ENCODE results near the gene CDH3. TPM values are rescaled to one million over a fixed set of nuclear protein-coding genes. Genes with fewer than 3 reads are reported as not detected.

The CDH3 gene
- total and polyA plus RNA-seq, 2 of the 13 experiments (the other 11 are each of a cell fraction or from before 2014, with no cell fraction given): 0.11 TPM; not detected in 1

GRCh38 chr16:68698091-68698490 lies 53.0 kb downstream of the CDH3 start:
- H3K79me2 ChIP-seq (ENCODE audit: insufficient read depth, low read length): no peaks in the 10 kb centered on the region
- H4K20me1 ChIP-seq (ENCODE audit: insufficient read depth, low read length): no peaks in the 10 kb centered on the region
- FAIRE-seq (no peak), ATAC-seq (no peak), DNase-seq (ENCODE audit: low spot score) (no peak)
- no peak overlapping the region for H3K27ac ChIP-seq (ENCODE audit: extremely low read length, insufficient read depth, low read length)
- H3K9ac ChIP-seq (ENCODE audit: insufficient read depth, low read depth, low read length): no peak overlapping the region
- H3K4me1 ChIP-seq (ENCODE audit: insufficient read depth, low read length): peaks cover 8% of the 10 kb centered on the region; the same call in 1 of the 2 replicates
- intact Hi-C loops (cut with micrococcal nuclease; ENCODE audit: unreplicated experiment) (no loop called here), in situ Hi-C loops (cut with HindIII; ENCODE audit: extremely low pct_ligation_motif_present, low pct_unique_long_range_greater_than_20kb) (no loop called here)
- ChIA-PET POLR2A (no interaction called here), CTCF (ENCODE audit: low intra/inter-chr PET ratio, low total read pairs) (no interaction called here)
- 64% methylated on average over 22 of the region's 23 CpGs for WGBS (ENCODE audit: low lambda C conversion rate)
- H2AFZ ChIP-seq (ENCODE audit: low read length): no peak overlapping the region
- no peak for TF ChIP-seq CHD2 (IDR thresholded peaks at IDR 0.05; ENCODE audit: low read depth, low read length)
- TF ChIP-seq MIER3 (CRISPR knock-in tag; IDR thresholded peaks at IDR 0.05; ENCODE audit: borderline replicate concordance): no peak
- no peak for TF ChIP-seq ZNF75D (CRISPR knock-in tag; IDR thresholded peaks at IDR 0.05; ENCODE audit: borderline replicate concordance)
- no peak for TF ChIP-seq GTF2F1 (IDR thresholded peaks at IDR 0.05; ENCODE audit: low read length)
- no peaks in the 10 kb centered on the region for H3K9me3 ChIP-seq (ENCODE audit: low read length)
- H3K4me2 ChIP-seq (ENCODE audit: low read depth, low read length): no peak overlapping the region
- H3K27me3 ChIP-seq (ENCODE audit: control insufficient read depth in 1 of 2, insufficient read depth in 2 of 2, low read length in 2 of 2): peaks cover 3 to 32% of the 10 kb centered on the region in 2 experiments; a peak in 3 of 5 replicates
- H3K36me3 ChIP-seq (replicated peaks in 1 of 2; ENCODE audit: control insufficient read depth in 1 of 2, insufficient read depth in 2 of 2, low read length in 2 of 2): no peaks in the 10 kb centered on the region
- H3K4me3 ChIP-seq (replicated peaks in 1 of 3; ENCODE audit: insufficient read depth in 1 of 3, low read depth in 2 of 3, low read length in 3 of 3): no peak overlapping the region
- no TSS peak for BruUV-seq (replicated peaks)

- intact Hi-C loops (cut with micrococcal nuclease; ENCODE audit: unreplicated experiment) (no loop called here), in situ Hi-C loops (cut with HindIII; ENCODE audit: extremely low pct_ligation_motif_present, low pct_unique_long_range_greater_than_20kb) (loop anchor here (5.0 to 25.0 kb wide), 2 partner anchors 102 to 412 kb away; partner anchors contain the start of gene HAS3)
- WGBS (ENCODE audit: low lambda C conversion rate): 7% methylated on average over 6 of the region's 6 CpGs
- FAIRE-seq (peak; percentile 39), DNase-seq (ENCODE audit: low spot score) (peak; percentile 15), ATAC-seq (no peak)
- ChIA-PET POLR2A (interaction anchor here (1.4 kb wide), 1 partner anchor 144 kb away, joined by 3 read pairs; no protein-coding TSS in a partner anchor), CTCF (ENCODE audit: low intra/inter-chr PET ratio, low total read pairs) (no interaction called here)
- Histone ChIP-seq H3K4me3 (replicated peaks in 1 of 3; ENCODE audit: insufficient read depth in 1 of 3, low read depth in 2 of 3, low read length in 3 of 3) (no peak overlapping the region), H3K79me2 (ENCODE audit: insufficient read depth, low read length) (no peaks in the 10 kb centered on the region), H3K36me3 (replicated peaks in 1 of 2; ENCODE audit: control insufficient read depth in 1 of 2, insufficient read depth in 2 of 2, low read length in 2 of 2) (no peaks in the 10 kb centered on the region), H3K27ac (ENCODE audit: extremely low read length, insufficient read depth, low read length) (no peak overlapping the region), H4K20me1 (ENCODE audit: insufficient read depth, low read length) (no peaks in the 10 kb centered on the region), H3K9me3 (ENCODE audit: low read length) (no peaks in the 10 kb centered on the region), H3K4me2 (ENCODE audit: low read depth, low read length) (no peak overlapping the region), H3K4me1 (ENCODE audit: insufficient read depth, low read length) (peaks cover 16% of the 10 kb centered on the region; the same call in 1 of the 2 replicates), H3K27me3 (ENCODE audit: control insufficient read depth in 1 of 2, insufficient read depth in 2 of 2, low read length in 2 of 2) (peaks cover 3 to 27% of the 10 kb centered on the region in 2 experiments; a peak in 3 of 5 replicates), H3K9ac (ENCODE audit: insufficient read depth, low read depth, low read length) (no peak overlapping the region), H2AFZ (ENCODE audit: low read length) (no peak overlapping the region)
- no peak for TF ChIP-seq ZIK1 (CRISPR knock-in tag; IDR thresholded peaks at IDR 0.05; ENCODE audit: borderline replicate concordance, low read depth)
- no peak for TF ChIP-seq CENPT (CRISPR knock-in tag; IDR thresholded peaks at IDR 0.05; ENCODE audit: low read depth)
- peak; percentile 80 to 87 for TF ChIP-seq MAFK (conservative IDR thresholded peaks at IDR 0.05 in 1 of 2, IDR thresholded peaks at IDR 0.05 in 1 of 2; ENCODE audit: low read length in 2 of 2)
- peak; percentile 81 for TF ChIP-seq MAFF (IDR thresholded peaks at IDR 0.05; ENCODE audit: low read depth, low read length)
- TF ChIP-seq FOSL2 (CRISPR knock-in tag; IDR thresholded peaks at IDR 0.05): peak; percentile 36; the same call in 1 of the 2 replicates
- 0 out of 2 replicates have a peak, but pooled peaks have one; percentile 1 for TF ChIP-seq CEBPB (IDR thresholded peaks at IDR 0.05; ENCODE audit: borderline replicate concordance, low read depth, low read length)
- no peak for TF ChIP-seq ZNF556 (CRISPR knock-in tag; IDR thresholded peaks at IDR 0.05; ENCODE audit: borderline replicate concordance)
- no peak for TF ChIP-seq ZNF629 (CRISPR knock-in tag; conservative IDR thresholded peaks at IDR 0.05)
- BruUV-seq (replicated peaks): no TSS peak
Measured at GRCh38 chr16:68700120-68700519, 55.0 kb downstream of the CDH3 start.
